ENCODE data around the gene MCTP1. TPM values are rescaled to one million over a fixed set of nuclear protein-coding genes. Genes with fewer than 3 reads are reported as not detected.

MCTP1 gene
- total and polyA plus RNA-seq, 2 donors from 2014 or later: 1.4 to 19.3 TPM

GRCh38 chr5:95114305-95114704, 170.6 kb downstream of the MCTP1 start:
- no peak for TF ChIP-seq CTCF (IDR thresholded peaks at IDR 0.05; ENCODE audit: borderline replicate concordance, extremely low read depth, insufficient read depth)
- H3K9ac ChIP-seq (ENCODE audit: low read length in 3 of 3): no peak overlapping the region
- no peak overlapping the region for H3K27ac ChIP-seq (ENCODE audit: low read depth in 2 of 2, low read length in 2 of 2)
- H3K9me3 ChIP-seq (ENCODE audit: control insufficient read depth in 2 of 3, insufficient read depth in 1 of 3, low read length in 3 of 3): no peaks in the 10 kb centered on the region
- no peak for DNase-seq
- no peaks in the 10 kb centered on the region for H3K27me3 ChIP-seq (ENCODE audit: control insufficient read depth, insufficient read depth, low read length)
- intact Hi-C loops (cut with DNase I): no loop called here
- FAIRE-seq: no peak
- no peaks in the 10 kb centered on the region for H3K36me3 ChIP-seq (ENCODE audit: control insufficient read depth in 2 of 3, insufficient read depth in 3 of 3, low read length in 3 of 3)
- H3K4me3 ChIP-seq (ENCODE audit: low read length in 3 of 3): no peak overlapping the region
- no peaks in the 10 kb centered on the region for H3K4me1 ChIP-seq (ENCODE audit: control insufficient read depth in 2 of 3, insufficient read depth in 2 of 3, low read depth in 1 of 3, low read length in 3 of 3)

DNA sequence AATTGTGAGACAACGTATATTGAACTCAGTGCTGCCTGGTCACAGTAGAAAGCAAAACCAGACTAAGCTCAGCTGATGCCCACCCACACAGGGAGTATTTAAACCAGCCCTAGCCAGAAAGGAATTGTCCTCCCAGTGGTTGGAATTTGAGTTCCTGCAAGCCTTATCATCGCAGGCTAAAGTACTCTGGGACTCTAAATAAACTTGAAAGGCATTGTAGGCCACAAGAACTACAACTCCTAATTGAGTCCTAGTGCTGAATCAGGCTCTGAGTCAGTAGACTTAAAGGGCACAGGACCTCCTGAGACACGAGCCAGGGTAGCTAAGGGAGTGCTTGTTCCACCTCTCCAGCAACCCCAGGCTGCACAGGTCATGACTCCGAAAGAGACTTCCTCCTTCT, 171.4 kb downstream of the MCTP1 start:
- no peak for FAIRE-seq
- intact Hi-C loops (cut with DNase I): no loop called here
- peak in 2 of 5 donors; percentile 6 to 12 for DNase-seq

GRCh38 chr5:95111141-95111540, 173.8 kb downstream of the MCTP1 start:
- Histone ChIP-seq H3K4me3 (ENCODE audit: low read length in 3 of 3) (no peak overlapping the region), H3K9me3 (ENCODE audit: control insufficient read depth in 2 of 3, insufficient read depth in 1 of 3, low read length in 3 of 3) (no peaks in the 10 kb centered on the region), H3K4me1 (ENCODE audit: control insufficient read depth in 2 of 3, insufficient read depth in 2 of 3, low read depth in 1 of 3, low read length in 3 of 3) (no peaks in the 10 kb centered on the region), H3K9ac (ENCODE audit: low read length in 3 of 3) (no peak overlapping the region), H3K27ac (ENCODE audit: low read depth in 2 of 2, low read length in 2 of 2) (no peak overlapping the region), H3K27me3 (ENCODE audit: control insufficient read depth, insufficient read depth, low read length) (no peaks in the 10 kb centered on the region), H3K36me3 (ENCODE audit: control insufficient read depth in 2 of 3, insufficient read depth in 3 of 3, low read length in 3 of 3) (no peaks in the 10 kb centered on the region)
- FAIRE-seq: no peak
- intact Hi-C loops (cut with DNase I): no loop called here
- no peak for DNase-seq
- TF ChIP-seq CTCF (IDR thresholded peaks at IDR 0.05; ENCODE audit: borderline replicate concordance, extremely low read depth, insufficient read depth): no peak

More for the DNA sequence above, 171.4 kb downstream of the MCTP1 start:
- H3K27me3 ChIP-seq (ENCODE audit: control insufficient read depth, insufficient read depth, low read length): no peaks in the 10 kb centered on the region
- no peak overlapping the region for H3K27ac ChIP-seq (ENCODE audit: low read depth in 2 of 2, low read length in 2 of 2)
- TF ChIP-seq CTCF (IDR thresholded peaks at IDR 0.05; ENCODE audit: borderline replicate concordance, extremely low read depth, insufficient read depth): no peak
- H3K4me3 ChIP-seq (ENCODE audit: low read length in 3 of 3): no peak overlapping the region
- H3K4me1 ChIP-seq (ENCODE audit: control insufficient read depth in 2 of 3, insufficient read depth in 2 of 3, low read depth in 1 of 3, low read length in 3 of 3): no peaks in the 10 kb centered on the region
- no peak overlapping the region for H3K9ac ChIP-seq (ENCODE audit: low read length in 3 of 3)
- no peaks in the 10 kb centered on the region for H3K36me3 ChIP-seq (ENCODE audit: control insufficient read depth in 2 of 3, insufficient read depth in 3 of 3, low read length in 3 of 3)
- H3K9me3 ChIP-seq (ENCODE audit: control insufficient read depth in 2 of 3, insufficient read depth in 1 of 3, low read length in 3 of 3): no peaks in the 10 kb centered on the region

- Histone ChIP-seq H3K4me1 (ENCODE audit: control insufficient read depth in 2 of 3, insufficient read depth in 2 of 3, low read depth in 1 of 3, low read length in 3 of 3) (no peaks in the 10 kb centered on the region), H3K36me3 (ENCODE audit: control insufficient read depth in 2 of 3, insufficient read depth in 3 of 3, low read length in 3 of 3) (no peaks in the 10 kb centered on the region), H3K9ac (ENCODE audit: low read length in 3 of 3) (no peak overlapping the region), H3K9me3 (ENCODE audit: control insufficient read depth in 2 of 3, insufficient read depth in 1 of 3, low read length in 3 of 3) (no peaks in the 10 kb centered on the region), H3K4me3 (ENCODE audit: low read length in 3 of 3) (no peak overlapping the region), H3K27me3 (ENCODE audit: control insufficient read depth, insufficient read depth, low read length) (no peaks in the 10 kb centered on the region), H3K27ac (ENCODE audit: low read depth in 2 of 2, low read length in 2 of 2) (no peak overlapping the region)
- DNase-seq (no peak), FAIRE-seq (no peak)
- intact Hi-C loops (cut with DNase I): no loop called here
- no peak for TF ChIP-seq CTCF (IDR thresholded peaks at IDR 0.05; ENCODE audit: borderline replicate concordance, extremely low read depth, insufficient read depth)
Observed at GRCh38 chr5:95110118-95110517, 174.8 kb downstream of the MCTP1 start.

All from kidney (tissue), 14 donors.